H9 (cell line): ENCODE results near the gene ABHD12. TPM values are rescaled to one million over a fixed set of nuclear protein-coding genes. Genes with fewer than 3 reads are reported as not detected.
A peak's percentile ranks its signal among the peaks of the same experiment; 100 is the strongest.

Source experiments
- DNase-seq: peaks from one replicate; pipeline ENCODE4 v3.0.0-alpha.2; 2017
- H2AFZ ChIP-seq: one replicate; pipeline ENCODE4 v1.6.1; 2013; ENCODE audit warnings: mild to moderate bottlenecking, low read length, control low read depth, moderate library complexity
- H2AK5ac ChIP-seq: 2 replicates; pipeline ENCODE4 v1.6.1; 2013; ENCODE audit warnings: low read length, control low read depth, mixed read lengths; ENCODE audit not compliant: insufficient read length
- H2BK120ac ChIP-seq: one replicate; pipeline ENCODE4 v1.6.1; 2013; ENCODE audit warnings: low read depth, mild to moderate bottlenecking, low read length, control low read depth, inconsistent platforms; ENCODE audit not compliant: poor library complexity, severe bottlenecking
- H2BK12ac ChIP-seq: 2 replicates; pipeline ENCODE4 v1.6.1; 2013; ENCODE audit warnings: low read length, control low read depth, mixed read lengths, low read depth; ENCODE audit not compliant: insufficient read length
- H2BK15ac ChIP-seq: 2 replicates; pipeline ENCODE4 v1.6.1; 2013; ENCODE audit warnings: low read depth, low read length, control low read depth
- H2BK20ac ChIP-seq: one replicate; pipeline ENCODE4 v1.6.1; 2013; ENCODE audit warnings: low read depth, mild to moderate bottlenecking, low read length, control low read depth, inconsistent platforms; ENCODE audit not compliant: poor library complexity, severe bottlenecking
- H2BK5ac ChIP-seq: 2 replicates; pipeline ENCODE4 v1.6.1; 2013; ENCODE audit warnings: low read length, control low read depth, mixed read lengths; ENCODE audit not compliant: insufficient read length
- H3K14ac ChIP-seq: 2 replicates; pipeline ENCODE4 v1.6.1; 2013; ENCODE audit warnings: low read length, control low read depth; ENCODE audit not compliant: insufficient read depth
- H3K18ac ChIP-seq: 2 replicates; pipeline ENCODE4 v1.6.1; 2013; ENCODE audit warnings: low read depth, mild to moderate bottlenecking, mixed read lengths, low read length, control low read depth; ENCODE audit not compliant: insufficient read length
- H3K23ac ChIP-seq: 2 replicates; pipeline ENCODE4 v1.6.1; 2013; ENCODE audit warnings: low read length, control low read depth, mixed read lengths, low read depth; ENCODE audit not compliant: insufficient read length
- H3K23me2 ChIP-seq: 2 replicates; pipeline ENCODE4 v1.6.1; 2013; ENCODE audit warnings: low read depth, mild to moderate bottlenecking, mixed read lengths, low read length, control low read depth; ENCODE audit not compliant: insufficient read length, poor library complexity, severe bottlenecking
- H3K27ac ChIP-seq: 2 replicates; pipeline ENCODE4 v1.5.1; 2013; ENCODE audit warnings: low read length, control low read depth, mixed read lengths, low read depth; ENCODE audit not compliant: insufficient read length
- H3K27me3 ChIP-seq: 2 replicates; pipeline ENCODE4 v1.6.1; 2013; ENCODE audit warnings: low read length, control low read depth, inconsistent platforms; ENCODE audit not compliant: insufficient read depth
- H3K4ac ChIP-seq: 2 replicates; pipeline ENCODE4 v1.6.1; 2013; ENCODE audit warnings: low read depth, mild to moderate bottlenecking, control low read depth, inconsistent platforms, low read length, moderate library complexity
- H3K4me1 ChIP-seq: 2 replicates; pipeline ENCODE4 v1.6.1; 2013; ENCODE audit warnings: low read length, control low read depth, inconsistent platforms; ENCODE audit not compliant: insufficient read depth
- H3K4me2 ChIP-seq: 2 replicates; pipeline ENCODE4 v1.6.1; 2013; ENCODE audit warnings: low read length, control low read depth, mixed read lengths; ENCODE audit not compliant: insufficient read length, insufficient read depth
- H3K56ac ChIP-seq: 2 replicates; pipeline ENCODE4 v1.6.1; 2013; ENCODE audit warnings: low read depth, mild to moderate bottlenecking, mixed read lengths, low read length, control low read depth; ENCODE audit not compliant: insufficient read length
- H3K79me1 ChIP-seq: 2 replicates; pipeline ENCODE4 v1.6.1; 2013; ENCODE audit warnings: low read depth, mild to moderate bottlenecking, moderate library complexity, low read length, control low read depth, inconsistent platforms; ENCODE audit not compliant: insufficient read depth, poor library complexity, severe bottlenecking
- H3K79me2 ChIP-seq: 2 replicates; pipeline ENCODE4 v1.6.1; 2013; ENCODE audit warnings: low read length, control low read depth, inconsistent platforms; ENCODE audit not compliant: insufficient read depth
- H3K9ac ChIP-seq: 2 replicates; pipeline ENCODE4 v1.6.1; 2013; ENCODE audit warnings: low read length, control low read depth, mixed read lengths; ENCODE audit not compliant: insufficient read length; ENCODE audit errors: extremely low read depth
- H3K9me3 ChIP-seq: one replicate; pipeline ENCODE4 v1.6.1; 2013; ENCODE audit warnings: low read depth, low read length, inconsistent platforms; ENCODE audit not compliant: control insufficient read depth
- H3T11ph ChIP-seq: one replicate; pipeline ENCODE4 v1.6.1; 2013; ENCODE audit warnings: mild to moderate bottlenecking, low read length, control low read depth, inconsistent platforms
- H4K20me1 ChIP-seq: one replicate; pipeline ENCODE4 v1.6.1; 2013; ENCODE audit not compliant: control insufficient read depth, insufficient read length, insufficient read depth
- H4K5ac ChIP-seq: 2 replicates; pipeline ENCODE4 v1.6.1; 2013; ENCODE audit warnings: low read depth, mild to moderate bottlenecking, mixed read lengths, low read length, control low read depth; ENCODE audit not compliant: insufficient read length
- H4K8ac ChIP-seq: replicated peaks from 2 replicates; pipeline ENCODE4 v1.6.1; 2013; ENCODE audit warnings: low read length, control low read depth, mixed read lengths, low read depth; ENCODE audit not compliant: insufficient read length
- H4K91ac ChIP-seq: 2 replicates; pipeline ENCODE4 v1.6.1; 2013; ENCODE audit warnings: low read depth, mild to moderate bottlenecking, moderate library complexity, mixed read lengths, low read length, control low read depth; ENCODE audit not compliant: insufficient read length
- H3K27ac Mint-ChIP-seq, 3 experiments: 2 replicates in 2 of 3; 3 replicates in 1 of 3; pipeline ENCODE4 v1.8.0; 2020 to 2021; ENCODE audit warnings: mixed read lengths in 3 of 3, mild to moderate bottlenecking in 1 of 3, moderate library complexity in 1 of 3
- H3K27me3 Mint-ChIP-seq: 2 replicates; pipeline ENCODE4 v1.8.0; 2021; ENCODE audit warnings: low read depth, mild to moderate bottlenecking, moderate library complexity, mixed read lengths
- H3K36me3 Mint-ChIP-seq, 3 experiments: 2 replicates in 2 of 3; 3 replicates in 1 of 3; pipeline ENCODE4 v1.8.0; 2020 to 2021; ENCODE audit warnings: low read depth in 3 of 3, mixed read lengths in 3 of 3; ENCODE audit not compliant: insufficient read depth in 1 of 3
- H3K4me1 Mint-ChIP-seq, 2 experiments: 2 replicates each; pipeline ENCODE4 v1.8.0; 2020; ENCODE audit warnings: mixed read lengths in 2 of 2
- H3K4me3 Mint-ChIP-seq, 2 experiments: 2 replicates in 1 of 2; 3 replicates in 1 of 2; pipeline ENCODE4 v1.8.0; 2020 to 2021; ENCODE audit warnings: mild to moderate bottlenecking in 2 of 2, mixed read lengths in 2 of 2, moderate library complexity in 1 of 2
- H3K9me3 Mint-ChIP-seq, 2 experiments: 2 replicates in 1 of 2; 3 replicates in 1 of 2; pipeline ENCODE4 v1.8.0; 2020; ENCODE audit warnings: mild to moderate bottlenecking in 2 of 2, mixed read lengths in 2 of 2, moderate library complexity in 1 of 2
- WGBS: extraction: QIAGEN DNeasy Blood & Tissue Kit; methylation state at CpG from one replicate; pipeline ENCODE4 v1.1.7; 2013; ENCODE audit warnings: missing lambda C conversion rate, low lambda C conversion rate, mixed read lengths; ENCODE audit not compliant: insufficient read length; ENCODE audit errors: extremely low coverage; 5-methylcytosine and 5-hydroxymethylcytosine counted together
- total RNA-seq: library from RNA; stranded (reverse); gene quantifications from 2 replicates; pipeline ENCODE4 v1.2.1, GENCODE V29; 2021
- TF ChIP-seq, protein P1 (sequence below): fragments of 200-600 bp; sonication (generic); conservative IDR thresholded peaks from 3 replicates; pipeline ENCODE4 v1.8.0; 2021; ENCODE audit warnings: antibody characterized with exemption, mild to moderate bottlenecking

Gene ABHD12
- total RNA-seq, 1 experiment from 2014 or later = 54.4 TPM

DNA sequence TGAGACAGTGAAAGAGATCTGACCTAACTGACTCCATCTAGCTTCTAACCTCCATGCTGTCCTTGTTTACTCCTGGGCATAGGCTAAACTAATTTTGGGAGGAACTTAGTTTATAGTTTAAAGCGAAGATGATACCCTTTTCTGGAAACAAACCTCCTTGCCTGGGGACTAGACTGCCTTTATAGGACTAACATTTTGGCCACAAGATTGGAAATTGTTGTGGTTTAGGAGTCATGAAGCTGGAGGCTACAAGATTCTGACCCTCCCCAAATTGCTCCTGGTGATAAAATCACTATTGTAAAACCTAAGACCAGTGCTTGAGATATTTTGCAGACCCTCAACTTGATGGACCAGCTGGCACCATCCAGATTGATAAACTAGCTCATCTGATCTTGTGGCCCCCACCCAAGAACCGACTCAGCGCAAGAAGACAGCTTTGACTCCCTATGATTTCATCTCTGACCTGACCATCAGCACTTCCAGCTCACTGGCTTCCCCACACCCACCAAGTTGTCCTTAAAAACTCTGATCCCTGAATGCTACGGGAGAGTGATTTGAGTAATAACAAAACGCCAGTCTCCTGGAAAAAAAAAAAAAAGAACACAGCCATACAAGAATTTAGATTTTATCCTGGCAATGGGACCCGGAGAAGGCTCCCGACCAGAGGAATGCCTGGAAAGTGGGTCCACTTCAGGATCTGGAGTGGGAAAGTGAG lies 63.0 kb downstream of the ABHD12 start:
- Histone ChIP-seq H3K14ac (no peak overlapping the region), H3K23me2 (no peaks in the 10 kb centered on the region), H3K79me2 (peaks cover 3% of the 10 kb centered on the region; the same call in 1 of the 2 replicates), H4K8ac (no peak overlapping the region), H4K20me1 (no peaks in the 10 kb centered on the region), H3K56ac (no peak overlapping the region), H2BK12ac (no peak overlapping the region), H2BK15ac (no peak overlapping the region), H2BK120ac (no peak overlapping the region), H4K5ac (no peak overlapping the region), H2AK5ac (no peak overlapping the region), H3K23ac (no peak overlapping the region), H3K4me1 (peaks cover 6% of the 10 kb centered on the region), H3K27me3 (no peaks in the 10 kb centered on the region), H3T11ph (no peak overlapping the region), H2AFZ (no peak overlapping the region), H3K27ac (no peak overlapping the region), H4K91ac (no peak overlapping the region), H2BK20ac (no peak overlapping the region), H3K4me2 (no peak overlapping the region), H3K9me3 (no peaks in the 10 kb centered on the region), H3K79me1 (peaks cover 6% of the 10 kb centered on the region), H2BK5ac (no peak overlapping the region), H3K18ac (no peak overlapping the region), H3K4ac (no peak overlapping the region), H3K9ac (no peak overlapping the region)
- DNase-seq = no peak
- Mint-ChIP-seq H3K9me3 (peaks cover 12 to 18% of the 10 kb centered on the region in 2 experiments), H3K4me3 (no peak overlapping the region), H3K27ac (peak overlapping the region in 1 of 3 experiments; percentile 78; a peak in 3 of 7 replicates), H3K36me3 (peaks cover 24 to 36% (median 30%) of the 10 kb centered on the region in 3 experiments), H3K4me1 (peaks cover 21 to 23% of the 10 kb centered on the region in 2 experiments), H3K27me3 (no peaks in the 10 kb centered on the region)
- TF ChIP-seq, protein P1, sequence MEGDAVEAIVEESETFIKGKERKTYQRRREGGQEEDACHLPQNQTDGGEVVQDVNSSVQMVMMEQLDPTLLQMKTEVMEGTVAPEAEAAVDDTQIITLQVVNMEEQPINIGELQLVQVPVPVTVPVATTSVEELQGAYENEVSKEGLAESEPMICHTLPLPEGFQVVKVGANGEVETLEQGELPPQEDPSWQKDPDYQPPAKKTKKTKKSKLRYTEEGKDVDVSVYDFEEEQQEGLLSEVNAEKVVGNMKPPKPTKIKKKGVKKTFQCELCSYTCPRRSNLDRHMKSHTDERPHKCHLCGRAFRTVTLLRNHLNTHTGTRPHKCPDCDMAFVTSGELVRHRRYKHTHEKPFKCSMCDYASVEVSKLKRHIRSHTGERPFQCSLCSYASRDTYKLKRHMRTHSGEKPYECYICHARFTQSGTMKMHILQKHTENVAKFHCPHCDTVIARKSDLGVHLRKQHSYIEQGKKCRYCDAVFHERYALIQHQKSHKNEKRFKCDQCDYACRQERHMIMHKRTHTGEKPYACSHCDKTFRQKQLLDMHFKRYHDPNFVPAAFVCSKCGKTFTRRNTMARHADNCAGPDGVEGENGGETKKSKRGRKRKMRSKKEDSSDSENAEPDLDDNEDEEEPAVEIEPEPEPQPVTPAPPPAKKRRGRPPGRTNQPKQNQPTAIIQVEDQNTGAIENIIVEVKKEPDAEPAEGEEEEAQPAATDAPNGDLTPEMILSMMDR = no peak
- no CpG with 5 or more reads among the region's 7 CpGs for WGBS
